IMR-90 (cell line): ENCODE data around the gene SLC35E4. TPM values are rescaled to one million over a fixed set of nuclear protein-coding genes. Genes with fewer than 3 reads are reported as not detected.

Experiments
- ATAC-seq: fragments of 200-7000 bp; cut with Tn5 transposase; 2 replicates; pipeline ENCODE4 v1.9.1; 2020; ENCODE audit warnings: low read depth, mild to moderate bottlenecking, moderate library complexity
- BruUV-seq: library from RNA; stranded (reverse); fragments of 400-500 nt; replicated peaks from 2 replicates; lab custom pipeline; 2021; lab: Mats Ljungman, UMichigan
- CTCF ChIA-PET: fragments of 300-600 bp; formaldehyde crosslinking; extraction: SDS; loops from one replicate; lab custom pipeline; 2021; ENCODE audit warnings: antibody characterized with exemption; lab: Yijun Ruan, JAX
- POLR2A ChIA-PET: fragments of 300-600 bp; sonication (Branson Sonifier 250); formaldehyde crosslinking; loops from one replicate; lab custom pipeline; 2022; ENCODE audit warnings: antibody characterized with exemption; ENCODE audit not compliant: unreplicated experiment; lab: Charles Lee
- DNase-seq: peaks from one replicate; pipeline ENCODE4 v3.0.0; 2013
- H2AFZ ChIP-seq: replicated peaks from 2 replicates; pipeline ENCODE3; 2013; ENCODE audit warnings: low read length, mild to moderate bottlenecking; ENCODE audit not compliant: poor library complexity
- H2AK5ac ChIP-seq: 2 replicates; pipeline ENCODE4 v1.6.1; 2013; ENCODE audit warnings: low read depth, low read length, inconsistent platforms
- H2AK9ac ChIP-seq: replicated peaks from 2 replicates; pipeline ENCODE3; 2013; ENCODE audit warnings: mild to moderate bottlenecking, low read depth, low read length, moderate library complexity; ENCODE audit not compliant: poor library complexity
- H2BK120ac ChIP-seq: 2 replicates; pipeline ENCODE4 v1.6.1; 2013; ENCODE audit warnings: low read depth, low read length, inconsistent platforms
- H2BK15ac ChIP-seq: 3 replicates; pipeline ENCODE4 v1.6.1; 2013; ENCODE audit warnings: low read depth, low read length, inconsistent platforms
- H2BK20ac ChIP-seq: 2 replicates; pipeline ENCODE4 v1.6.1; 2013; ENCODE audit warnings: low read depth, mild to moderate bottlenecking, inconsistent platforms, low read length, moderate library complexity
- H2BK5ac ChIP-seq: 2 replicates; pipeline ENCODE4 v1.6.1; 2013; ENCODE audit warnings: mild to moderate bottlenecking, low read depth, low read length, inconsistent platforms; ENCODE audit not compliant: poor library complexity, severe bottlenecking
- H3K14ac ChIP-seq: replicated peaks from 2 replicates; pipeline ENCODE4 v1.6.1; 2013; ENCODE audit warnings: low read depth, low read length, inconsistent platforms
- H3K18ac ChIP-seq: 2 replicates; pipeline ENCODE4 v1.6.1; 2013; ENCODE audit warnings: low read depth, low read length, control low read depth
- H3K23ac ChIP-seq: 2 replicates; pipeline ENCODE4 v1.6.1; 2013; ENCODE audit warnings: low read depth, low read length, inconsistent platforms
- H3K27ac ChIP-seq: 2 replicates; pipeline ENCODE4 v1.5.1; 2013; ENCODE audit warnings: mild to moderate bottlenecking, control low read depth, low read length; ENCODE audit not compliant: insufficient read depth
- H3K27me3 ChIP-seq: 2 replicates; pipeline ENCODE4 v1.6.1; 2013; ENCODE audit warnings: low read length; ENCODE audit not compliant: control insufficient read depth, insufficient read depth
- H3K36me3 ChIP-seq: 2 replicates; pipeline ENCODE4 v1.6.1; 2013; ENCODE audit warnings: low read length, mixed read lengths; ENCODE audit not compliant: control insufficient read depth, insufficient read depth
- H3K4ac ChIP-seq: 2 replicates; pipeline ENCODE4 v1.6.1; 2013; ENCODE audit warnings: low read depth, low read length, inconsistent platforms
- H3K4me1 ChIP-seq: 2 replicates; pipeline ENCODE4 v1.6.1; 2013; ENCODE audit warnings: low read length, mixed read lengths; ENCODE audit not compliant: control insufficient read depth, insufficient read depth
- H3K4me2 ChIP-seq: 2 replicates; pipeline ENCODE4 v1.6.1; 2013; ENCODE audit warnings: low read depth, mild to moderate bottlenecking, control low read depth, low read length, moderate library complexity
- H3K4me3 ChIP-seq: 2 replicates; pipeline ENCODE4 v1.5.1; 2013; ENCODE audit warnings: low read depth, mild to moderate bottlenecking, control low read depth, low read length, moderate library complexity; ENCODE audit not compliant: insufficient read depth
- H3K56ac ChIP-seq: 2 replicates; pipeline ENCODE4 v1.6.1; 2013; ENCODE audit warnings: low read length, inconsistent platforms; ENCODE audit not compliant: insufficient read depth; ENCODE audit errors: extremely low read depth
- H3K79me1 ChIP-seq, 2 experiments: 2 replicates each; pipeline ENCODE4 v1.6.1; 2013; ENCODE audit warnings: low read length in 2 of 2, inconsistent platforms in 1 of 2, low read depth in 1 of 2
- H3K9ac ChIP-seq: 2 replicates; pipeline ENCODE4 v1.6.1; 2013; ENCODE audit warnings: low read depth, low read length, control low read depth
- H3K9me1 ChIP-seq: 2 replicates; pipeline ENCODE4 v1.6.1; 2013; ENCODE audit warnings: low read length, inconsistent platforms; ENCODE audit not compliant: insufficient read depth
- H3K9me3 ChIP-seq: 2 replicates; pipeline ENCODE4 v1.6.1; 2013; ENCODE audit warnings: low read length; ENCODE audit not compliant: control insufficient read depth, insufficient read depth
- H4K20me1 ChIP-seq: 2 replicates; pipeline ENCODE4 v1.6.1; 2013; ENCODE audit warnings: low read length, inconsistent platforms; ENCODE audit not compliant: insufficient read depth
- H4K5ac ChIP-seq: 2 replicates; pipeline ENCODE4 v1.6.1; 2013; ENCODE audit warnings: mild to moderate bottlenecking, low read depth, low read length, control low read depth
- H4K8ac ChIP-seq, 2 experiments: 2 replicates each; pipeline ENCODE4 v1.6.1; 2013; ENCODE audit warnings: low read depth in 2 of 2, low read length in 2 of 2, control low read depth in 1 of 2, inconsistent platforms in 1 of 2
- H4K91ac ChIP-seq: 2 replicates; pipeline ENCODE4 v1.6.1; 2013; ENCODE audit warnings: low read depth, low read length, inconsistent platforms; ENCODE audit not compliant: insufficient read depth
- BHLHE40 ChIP-seq: fragments of 150-350 bp; IDR thresholded peaks from 2 replicates; pipeline ENCODE4 v1.6.1; 2016; ENCODE audit warnings: mild to moderate bottlenecking, low read depth, low read length
- CEBPB ChIP-seq: IDR thresholded peaks from 2 replicates; pipeline ENCODE4 v1.6.1; 2012; ENCODE audit warnings: low read depth, low read length, improper control_type of control experiment
- CTCF ChIP-seq: conservative IDR thresholded peaks from 2 replicates; pipeline ENCODE4 v1.5.1; 2012; ENCODE audit warnings: mild to moderate bottlenecking, low read depth, low read length, improper control_type of control experiment
- ELK1 ChIP-seq: fragments of 150-350 bp; IDR thresholded peaks from 2 replicates; pipeline ENCODE4 v1.6.1; 2016; ENCODE audit warnings: low read depth, mild to moderate bottlenecking, low read length, moderate library complexity, borderline replicate concordance
- FOS ChIP-seq: fragments of 150-350 bp; IDR thresholded peaks from 2 replicates; pipeline ENCODE4 v1.6.1; 2016; ENCODE audit warnings: low read depth, low read length
- MAFK ChIP-seq: IDR thresholded peaks from 2 replicates; pipeline ENCODE4 v1.6.1; 2012; ENCODE audit warnings: low read depth, low read length, improper control_type of control experiment
- MAZ ChIP-seq: IDR thresholded peaks from 2 replicates; pipeline ENCODE4 v1.6.1; 2012; ENCODE audit warnings: low read depth, mild to moderate bottlenecking, low read length, improper control_type of control experiment, moderate library complexity, borderline replicate concordance
- MXI1 ChIP-seq: IDR thresholded peaks from 2 replicates; pipeline ENCODE4 v1.6.1; 2012; ENCODE audit warnings: low read depth, mild to moderate bottlenecking, low read length, moderate library complexity, borderline replicate concordance
- NFE2L2 ChIP-seq: fragments of 150-350 bp; IDR thresholded peaks from 2 replicates; pipeline ENCODE4 v1.6.1; 2016; ENCODE audit warnings: low read depth, mild to moderate bottlenecking, low read length
- POLR2A ChIP-seq: IDR thresholded peaks from 2 replicates; pipeline ENCODE4 v1.6.1; 2012; ENCODE audit warnings: mild to moderate bottlenecking, low read depth, low read length
- RAD21 ChIP-seq: IDR thresholded peaks from 2 replicates; pipeline ENCODE4 v1.6.1; 2012; ENCODE audit warnings: low read length, improper control_type of control experiment
- RCOR1 ChIP-seq: IDR thresholded peaks from 2 replicates; pipeline ENCODE4 v1.6.1; 2012; ENCODE audit warnings: mild to moderate bottlenecking, low read length, improper control_type of control experiment; ENCODE audit not compliant: insufficient replicate concordance
- RFX5 ChIP-seq: IDR thresholded peaks from 2 replicates; pipeline ENCODE4 v1.8.0; 2012; ENCODE audit warnings: low read depth, mild to moderate bottlenecking, low read length, moderate library complexity
- SMC3 ChIP-seq: fragments of 150-350 bp; IDR thresholded peaks from 2 replicates; pipeline ENCODE4 v1.6.1; 2016; ENCODE audit warnings: low read depth, mild to moderate bottlenecking, antibody characterized with exemption, low read length, moderate library complexity
- USF2 ChIP-seq: fragments of 150-350 bp; IDR thresholded peaks from 2 replicates; pipeline ENCODE4 v1.6.1; 2017; ENCODE audit warnings: mild to moderate bottlenecking, antibody characterized with exemption, low read length, low read depth
- WGBS, 2 experiments: methylation state at CpG; one replicate each; pipeline versions ENCODE4 v1.1.5 to v1.1.7; 2013; ENCODE audit warnings: missing lambda C conversion rate in 2 of 2; ENCODE audit not compliant: insufficient read length in 1 of 2; ENCODE audit errors: extremely low coverage in 2 of 2; 5-methylcytosine and 5-hydroxymethylcytosine counted together
- dilution Hi-C: fragments of 300-500 bp; cut with HindIII; formaldehyde crosslinking; loops from one replicate; pipeline ENCODE4 v1.14.3; 2018; ENCODE audit warnings: low sequenced_read_pairs; ENCODE audit not compliant: unreplicated experiment
- in situ Hi-C: fragments of 300-500 bp; cut with MboI; formaldehyde crosslinking; loops from 3 replicates; pipeline ENCODE4 v1.14.3; 2019; ENCODE audit warnings: low sequenced_read_pairs, inconsistent platforms, mixed read lengths
- intact Hi-C: fragments of 100-400 bp; cut with micrococcal nuclease; formaldehyde crosslinking; loops from 2 replicates; pipeline ENCODE4 v1.10.0; 2022
- polyA plus RNA-seq, 3 experiments: library from polyadenylated mRNA; depleted of rRNA; stranded (reverse); fragments of >200 nt; gene quantifications; 2 replicates each; pipeline ENCODE4 v1.2.3, GENCODE V29; 2012; ENCODE audit warnings: low replicate concordance in 1 of 3
- total RNA-seq: library from RNA; depleted of rRNA; stranded (reverse); fragments of >200 nt; gene quantifications from 2 replicates; pipeline ENCODE4 v1.2.3, GENCODE V29; 2012

The SLC35E4 gene
- total and polyA plus RNA-seq, 2 of the 4 experiments (the other 2 are of a cell fraction), result 5.7 to 6.8 TPM

GRCh38 chr22:30611197-30611596 lies 24.4 kb upstream of the SLC35E4 start:
- no peaks in the 10 kb centered on the region for H3K36me3 ChIP-seq
- H3K9me3 ChIP-seq, result no peaks in the 10 kb centered on the region
- no peaks in the 10 kb centered on the region for H4K20me1 ChIP-seq
- no peak overlapping the region for H2BK120ac ChIP-seq
- no peak overlapping the region for H3K4ac ChIP-seq
- H3K4me1 ChIP-seq, result peaks cover 14% of the 10 kb centered on the region
- H3K23ac ChIP-seq, result no peak overlapping the region
- H3K4me3 ChIP-seq, result no peak overlapping the region
- no peak overlapping the region for H3K4me2 ChIP-seq
- ChIA-PET CTCF (no interaction called here), POLR2A (no interaction called here)
- no peak overlapping the region for H2AK9ac ChIP-seq
- H3K14ac ChIP-seq, result no peak overlapping the region
- no peak overlapping the region for H2BK5ac ChIP-seq
- ATAC-seq (no peak), DNase-seq (peak; percentile 26)
- H4K91ac ChIP-seq, result no peak overlapping the region
- dilution Hi-C loops, result no loop called here
- H3K79me1 ChIP-seq, result no peaks in the 10 kb centered on the region; a peak in 1 of 4 replicates
- TF ChIP-seq CTCF (no peak), MXI1 (no peak), USF2 (no peak), NFE2L2 (no peak), FOS (no peak), ELK1 (no peak), RCOR1 (no peak), CEBPB (no peak), MAFK (no peak), SMC3 (no peak), RAD21 (no peak), MAZ (no peak), BHLHE40 (no peak), POLR2A (no peak), RFX5 (no peak)
- H2AFZ ChIP-seq, result no peak overlapping the region
- H4K8ac ChIP-seq, result no peak overlapping the region
- H3K9ac ChIP-seq, result no peak overlapping the region
- peaks cover 11% of the 10 kb centered on the region for H3K9me1 ChIP-seq
- intact Hi-C loops, result no loop called here
- 94% methylated on average over 2 of the region's 3 CpGs; no CpG with 5 or more reads in 1 of the 2 experiments for WGBS, 2 experiments
- H2BK15ac ChIP-seq, result no peak overlapping the region
- no peaks in the 10 kb centered on the region for H3K27me3 ChIP-seq
- no peak overlapping the region for H3K56ac ChIP-seq
- no peak overlapping the region for H3K18ac ChIP-seq
- no peak overlapping the region for H3K27ac ChIP-seq
- BruUV-seq, result no TSS peak
- no peak overlapping the region for H4K5ac ChIP-seq
- no peak overlapping the region for H2AK5ac ChIP-seq
- no peak overlapping the region for H2BK20ac ChIP-seq
- in situ Hi-C loops, result loop anchor here (10.0 kb wide), 1 partner anchor 294 kb away; no protein-coding TSS in a partner anchor
